A549 (cell line): ENCODE results near the gene CATSPERZ. TPM values are rescaled to one million over a fixed set of nuclear protein-coding genes. Genes with fewer than 3 reads are reported as not detected.

Experiments used
- ATAC-seq, 2 experiments: fragments of 200-7000 bp in 1 of 2; fragments of >200 bp in 1 of 2; cut with Nextera tagmentation in 1 of 2; cut with Tn5 transposase in 1 of 2; 3 replicates each; pipeline versions ENCODE4 v1.8.0 to v1.9.1; 2018 to 2020; ENCODE audit warnings: mild to moderate bottlenecking in 1 of 2, moderate library complexity in 1 of 2
- CTCF ChIA-PET: fragments of 300-600 bp; sonication (Branson Sonifier 250); formaldehyde crosslinking; extraction: SDS; loops from one replicate; lab custom pipeline; 2021; ENCODE audit warnings: antibody characterized with exemption, inconsistent platforms; lab: Yijun Ruan, JAX
- POLR2A ChIA-PET: fragments of 350-600 bp; formaldehyde crosslinking; extraction: SDS; loops from one replicate; lab custom pipeline; 2021; ENCODE audit warnings: antibody characterized with exemption, inconsistent platforms; lab: Yijun Ruan, JAX
- DNase-seq, 2 experiments: peaks; one replicate each; pipeline versions ENCODE4 v3.0.0 to v3.0.0-alpha.2; 2011 to 2016; ENCODE audit warnings: low read depth in 1 of 2, low spot score in 1 of 2
- FAIRE-seq: peaks from 2 replicates; lab custom pipeline; 2011; peaks lifted over from hg19 to GRCh38; lab: Jason Lieb, UNC
- H3K27ac ChIP-seq, 2 experiments: fragments of >200 bp; sonication (Bioruptor Twin); formaldehyde crosslinking; 3 replicates each; pipeline ENCODE4 v1.5.1; 2016 to 2017
- H3K4me1 ChIP-seq: fragments of >200 bp; sonication (Bioruptor Twin); formaldehyde crosslinking; 3 replicates; pipeline ENCODE4 v1.6.1; 2016
- H3K4me2 ChIP-seq: fragments of >200 bp; sonication (Bioruptor Twin); formaldehyde crosslinking; 3 replicates; pipeline ENCODE4 v1.6.1; 2016
- H3K4me3 ChIP-seq: fragments of >200 bp; sonication (Bioruptor Twin); formaldehyde crosslinking; 3 replicates; pipeline ENCODE4 v1.5.1; 2016
- H3K9me3 ChIP-seq: fragments of >200 bp; sonication (Bioruptor Twin); formaldehyde crosslinking; 3 replicates; pipeline ENCODE4 v1.6.1; 2016
- BHLHE40 ChIP-seq: IDR thresholded peaks from 2 replicates; pipeline ENCODE4 v1.6.1; 2012; ENCODE audit warnings: low read depth, low read length, inconsistent platforms
- CBX8 ChIP-seq: fragments of 200-600 bp; sonication (generic); IDR thresholded peaks from 2 replicates; pipeline ENCODE4 v1.6.1; 2016
- CEBPB ChIP-seq, 2 experiments: fragments of >200 bp in 1 of 2; sonication (Bioruptor Twin) in 1 of 2; formaldehyde crosslinking in 1 of 2; IDR thresholded peaks; 2 replicates each; pipeline ENCODE4 v1.6.1; 2012 to 2016
- CHD2 ChIP-seq: fragments of 150-350 bp; IDR thresholded peaks from 2 replicates; pipeline ENCODE4 v1.6.1; 2014; ENCODE audit warnings: low read length; ENCODE audit not compliant: partially characterized antibody
- CHD4 ChIP-seq: fragments of 200-600 bp; sonication (generic); IDR thresholded peaks from 2 replicates; pipeline ENCODE4 v1.6.1; 2016; ENCODE audit warnings: antibody characterized with exemption, mild to moderate bottlenecking, borderline replicate concordance
- CTCF ChIP-seq: fragments of >200 bp; sonication (Bioruptor Twin); formaldehyde crosslinking; IDR thresholded peaks from 3 replicates; pipeline ENCODE4 v1.5.1; 2016
- E2F6 ChIP-seq: IDR thresholded peaks from 2 replicates; pipeline ENCODE4 v1.6.1; 2012; ENCODE audit warnings: low read depth, borderline replicate concordance
- EHF ChIP-seq: fragments of 250-450 bp; sonication (Bioruptor Pico); IDR thresholded peaks from 2 replicates; pipeline ENCODE4 v1.5.0; 2020; ENCODE audit warnings: mild to moderate bottlenecking
- EHMT2 ChIP-seq: fragments of 200-600 bp; sonication (generic); IDR thresholded peaks from 2 replicates; pipeline ENCODE4 v1.6.1; 2016; ENCODE audit warnings: antibody characterized with exemption, low read depth, mild to moderate bottlenecking, moderate library complexity
- EP300 ChIP-seq, 2 experiments: fragments of >200 bp; sonication (Bioruptor Twin); formaldehyde crosslinking; IDR thresholded peaks; 2 replicates in 1 of 2; 3 replicates in 1 of 2; pipeline ENCODE4 v1.6.1; 2016 to 2017
- ESRRA ChIP-seq: fragments of 150-350 bp; IDR thresholded peaks from 2 replicates; pipeline ENCODE4 v1.6.1; 2014; ENCODE audit warnings: mild to moderate bottlenecking, low read length, borderline replicate concordance
- FOSB ChIP-seq: fragments of 250-450 bp; sonication (Bioruptor Pico); IDR thresholded peaks from 2 replicates; pipeline ENCODE4 v1.5.0; 2020; ENCODE audit warnings: mild to moderate bottlenecking, moderate library complexity
- FOSL2 ChIP-seq, 2 experiments: fragments of 450-650 bp in 1 of 2; fragments of >200 bp in 1 of 2; sonication (Bioruptor Twin) in 1 of 2; formaldehyde crosslinking; IDR thresholded peaks; 2 replicates each; pipeline versions ENCODE4 v1.5.0 to v1.6.1; 2016 to 2020; ENCODE audit warnings: mild to moderate bottlenecking in 1 of 2, moderate library complexity in 1 of 2
- HES2 ChIP-seq: fragments of >200 bp; sonication (Bioruptor Twin); formaldehyde crosslinking; IDR thresholded peaks from 2 replicates; pipeline ENCODE4 v1.6.1; 2016
- JUN ChIP-seq, 2 experiments: fragments of >200 bp; sonication (Bioruptor Twin); formaldehyde crosslinking; IDR thresholded peaks; 2 replicates in 1 of 2; 3 replicates in 1 of 2; pipeline ENCODE4 v1.6.1; 2016 to 2017
- KDM1A ChIP-seq: fragments of 200-600 bp; sonication (generic); IDR thresholded peaks from 2 replicates; pipeline ENCODE4 v1.6.1; 2016; ENCODE audit warnings: low read depth, mild to moderate bottlenecking
- KDM5A ChIP-seq: fragments of 200-600 bp; sonication (generic); IDR thresholded peaks from 2 replicates; pipeline ENCODE4 v1.6.1; 2016; ENCODE audit warnings: antibody characterized with exemption, mild to moderate bottlenecking
- MAX ChIP-seq: IDR thresholded peaks from 2 replicates; pipeline ENCODE4 v1.6.1; 2012
- MAZ ChIP-seq: fragments of 150-350 bp; IDR thresholded peaks from 2 replicates; pipeline ENCODE4 v1.6.1; 2014; ENCODE audit warnings: antibody characterized with exemption, low read depth, low read length, borderline replicate concordance
- MYC ChIP-seq: IDR thresholded peaks from 2 replicates; pipeline ENCODE4 v1.6.1; 2012; ENCODE audit warnings: mild to moderate bottlenecking, inconsistent platforms, low read length, improper control_type of control experiment, borderline replicate concordance
- NFE2L2 ChIP-seq: fragments of 150-350 bp; conservative IDR thresholded peaks from 2 replicates; pipeline ENCODE4 v1.6.1; 2014; ENCODE audit warnings: low read length
- NPAS2 ChIP-seq: fragments of 250-450 bp; sonication (Bioruptor Pico); IDR thresholded peaks from 2 replicates; pipeline ENCODE4 v1.8.0; 2022; ENCODE audit warnings: mild to moderate bottlenecking, moderate library complexity, borderline replicate concordance
- PHF8 ChIP-seq: fragments of 200-600 bp; sonication (generic); IDR thresholded peaks from 2 replicates; pipeline ENCODE4 v1.6.1; 2016; ENCODE audit warnings: low read depth, mild to moderate bottlenecking, antibody characterized with exemption, moderate library complexity, borderline replicate concordance
- POLR2A ChIP-seq: IDR thresholded peaks from 2 replicates; pipeline ENCODE4 v1.6.1; 2012; ENCODE audit warnings: mild to moderate bottlenecking, low read length
- POLR2AphosphoS2 ChIP-seq: conservative IDR thresholded peaks from 2 replicates; pipeline ENCODE4 v1.6.1; 2012; ENCODE audit warnings: low read length, improper control_type of control experiment, inconsistent platforms
- RAD21 ChIP-seq, 2 experiments: fragments of >200 bp in 1 of 2; sonication (Bioruptor Twin) in 1 of 2; formaldehyde crosslinking in 1 of 2; IDR thresholded peaks in 1 of 2; conservative IDR thresholded peaks in 1 of 2; 2 replicates in 1 of 2; 3 replicates in 1 of 2; pipeline ENCODE4 v1.6.1; 2012 to 2018; ENCODE audit warnings: inconsistent platforms in 1 of 2
- RNF2 ChIP-seq: fragments of 200-600 bp; sonication (generic); IDR thresholded peaks from 2 replicates; pipeline ENCODE4 v1.6.1; 2016; ENCODE audit warnings: low read depth, mild to moderate bottlenecking, antibody characterized with exemption, moderate library complexity, borderline replicate concordance
- SMC3 ChIP-seq: fragments of >200 bp; sonication (Bioruptor Twin); formaldehyde crosslinking; IDR thresholded peaks from 3 replicates; pipeline ENCODE4 v1.6.1; 2018; ENCODE audit warnings: inconsistent platforms
- SREBF2 ChIP-seq: fragments of 450-650 bp; IDR thresholded peaks from 2 replicates; pipeline ENCODE4 v1.6.1; 2014; ENCODE audit warnings: mild to moderate bottlenecking, moderate library complexity
- USF2 ChIP-seq: fragments of 450-650 bp; IDR thresholded peaks from 2 replicates; pipeline ENCODE4 v1.6.1; 2014; ENCODE audit warnings: antibody characterized with exemption
- ZFP36 ChIP-seq: fragments of 450-650 bp; IDR thresholded peaks from 2 replicates; pipeline ENCODE4 v1.6.1; 2014; ENCODE audit warnings: borderline replicate concordance; ENCODE audit not compliant: partially characterized antibody
- ZNF302 ChIP-seq: fragments of 250-450 bp; sonication (Bioruptor Pico); IDR thresholded peaks from 2 replicates; pipeline ENCODE4 v1.9.0; 2021; ENCODE audit warnings: inconsistent platforms, mild to moderate bottlenecking, moderate library complexity
- WGBS: methylation state at CpG from one replicate; pipeline ENCODE4 v1.1.6; 2017; ENCODE audit errors: missing lambda C conversion rate; 5-methylcytosine and 5-hydroxymethylcytosine counted together
- polyA plus RNA-seq, 4 experiments: library from polyadenylated mRNA; depleted of rRNA in 3 of 4; stranded (reverse); fragments of >200 nt; fragmentation: RNase III in 1 of 4; extraction: RNeasy Plus Mini Kit Qiagen cat#74134 plus additional on column Dnase treatment in 1 of 4; gene quantifications; 2 replicates in 3 of 4; 3 replicates in 1 of 4; pipeline ENCODE4 v1.2.3, GENCODE V29; 2011 to 2017

The CATSPERZ gene
- polyA plus RNA-seq, 2 of the 4 experiments (the other 2 are of a cell fraction), result 1.9 to 3.4 TPM

GRCh38 chr11:64304316-64305072, 4.3 kb downstream of the CATSPERZ start:
- CTCF ChIA-PET, result interaction anchor here (0.7 to 20.7 kb wide), 24 partner anchors 9 to 477 kb away, joined by 3 to 996 read pairs (median 6); partner anchors contain the start of genes BAD, CCDC88B, DNAJC4 and FERMT3
- Histone ChIP-seq H3K27ac (peak overlapping the region; percentile 79 to 92), H3K4me3 (peak overlapping the region; percentile 53), H3K9me3 (no peaks in the 10 kb centered on the region), H3K4me2 (peak overlapping the region; percentile 73), H3K4me1 (peaks cover 20% of the 10 kb centered on the region)
- TF ChIP-seq MYC (0 out of 2 replicates have a peak, but pooled peaks have one; percentile 25), PHF8 (peak; percentile 33; the same call in 1 of the 2 replicates), FOSL2 (IDR thresholded peaks at IDR 0.05) (no peak), FOSL2 (CRISPR knock-in tag; IDR thresholded peaks at IDR 0.05) (peak; percentile 30; the same call in 1 of the 2 replicates), MAX (peak; percentile 87), SMC3 (peak; percentile 67; the same call in 2 of the 3 replicates), RNF2 (no peak), NPAS2 (peak; percentile 62), USF2 (peak; percentile 67), JUN (IDR thresholded peaks at IDR 0.05) (0 out of 5 replicates have a peak, but pooled peaks have one; percentile 35 to 55), E2F6 (0 out of 2 replicates have a peak, but pooled peaks have one; percentile 57), SREBF2 (no peak; the same call in 1 of the 2 replicates), CTCF (peak; percentile 88), RAD21 (conservative IDR thresholded peaks at IDR 0.05 in 1 of 2, IDR thresholded peaks at IDR 0.05 in 1 of 2) (peak; percentile 53 to 56), ESRRA (peak; percentile 100), CBX8 (no peak), POLR2A (peak; percentile 42; the same call in 1 of the 2 replicates), EHF (no peak), KDM5A (no peak), BHLHE40 (peak; percentile 55; the same call in 1 of the 2 replicates), KDM1A (no peak)
- WGBS, result under 1% methylated on average over 42 of the region's 46 CpGs
- ATAC-seq, result peak; percentile 59 to 80
- DNase-seq, result peak; percentile 94 to 96
- no peak for FAIRE-seq
- POLR2A ChIA-PET, result interaction anchor here (0.6 to 2.8 kb wide), 17 partner anchors 13 to 119 kb away, joined by 3 to 34 read pairs (median 4); partner anchors contain the start of genes BAD, GPR137, NUDT22 and PPP1R14B

GRCh38 chr11:64305075-64305690, 5.0 kb downstream of the CATSPERZ start, which contains the start of gene ESRRA:
ESRRA (plus strand) TSS chr11:64305524; CDS start chr11:64307180, 1,656 bp downstream.
- CTCF ChIA-PET, result interaction anchor here (0.7 to 20.7 kb wide), 20 partner anchors 10 to 468 kb away, joined by 3 to 996 read pairs (median 8); partner anchors contain the start of genes BAD, CCDC88B, DNAJC4 and FERMT3
- FAIRE-seq (no peak), DNase-seq (peak; percentile 94 to 99), ATAC-seq (peak; percentile 68 to 74)
- no peaks in the 10 kb centered on the region for H3K9me3 ChIP-seq
- peak within 1 kb of the TSS; percentile 85 to 94 for H3K27ac ChIP-seq
- peak within 1 kb of the TSS; percentile 99 for H3K4me2 ChIP-seq
- POLR2A ChIA-PET, result interaction anchor here (0.7 to 2.8 kb wide), 13 partner anchors 13 to 120 kb away, joined by 3 to 34 read pairs (median 4); partner anchors contain the start of genes BAD, GPR137, NUDT22 and PPP1R14B
- peak within 1 kb of the TSS; percentile 73 for H3K4me3 ChIP-seq
- H3K4me1 ChIP-seq, result peaks cover 20% of the 10 kb centered on the region
- WGBS, result under 1% methylated on average over 14 of the region's 81 CpGs
- no peak for TF ChIP-seq NFE2L2
- no peak for TF ChIP-seq HES2
- no peak for TF ChIP-seq CHD4
- no peak for TF ChIP-seq CHD2
- TF ChIP-seq FOSL2 (IDR thresholded peaks at IDR 0.05), result no peak
- TF ChIP-seq FOSL2 (CRISPR knock-in tag; IDR thresholded peaks at IDR 0.05), result no peak
- TF ChIP-seq EP300 (IDR thresholded peaks at IDR 0.05), result no peak
- no peak for TF ChIP-seq EHMT2
- TF ChIP-seq ZNF302 (CRISPR knock-in tag), result no peak
- TF ChIP-seq JUN (IDR thresholded peaks at IDR 0.05), result peak in 1 of 2 experiments; percentile 10; a peak in 1 of 5 replicates
- no peak for TF ChIP-seq POLR2AphosphoS2
- TF ChIP-seq ZFP36, result no peak
- no peak for TF ChIP-seq FOSB
- 0 out of 2 replicates have a peak, but pooled peaks have one; percentile 63 for TF ChIP-seq MAZ
- TF ChIP-seq RAD21 (conservative IDR thresholded peaks at IDR 0.05 in 1 of 2, IDR thresholded peaks at IDR 0.05 in 1 of 2), result no peak
- peak in 1 of 2 experiments; percentile 77; a peak in 2 of 4 replicates for TF ChIP-seq CEBPB (IDR thresholded peaks at IDR 0.05)
- TF ChIP-seq POLR2A, result peak; percentile 20; the same call in 1 of the 2 replicates
